HL-60 (cell line): ENCODE measurements around the gene IL10RA.

ENCODE experiments used
- DNase-seq, 2 experiments: peaks; one replicate each; pipeline ENCODE4 v3.0.0-alpha.2; 2010 to 2020; ENCODE audit warnings: low read depth in 1 of 2, low spot score in 1 of 2
- H3K27ac ChIP-seq: fragments of 250-450 bp; sonication (Bioruptor Pico); replicated peaks from 2 replicates; pipeline ENCODE4 v1.5.1; 2020; ENCODE audit warnings: mild to moderate bottlenecking, moderate library complexity
- H3K27me3 ChIP-seq: fragments of 250-450 bp; sonication (Bioruptor Pico); 2 replicates; pipeline ENCODE4 v1.5.1; 2021; ENCODE audit warnings: mild to moderate bottlenecking, moderate library complexity; ENCODE audit not compliant: insufficient read depth, poor library complexity, severe bottlenecking
- H3K4me3 ChIP-seq: replicated peaks from 2 replicates; pipeline ENCODE4 v1.5.1; 2011; ENCODE audit warnings: mild to moderate bottlenecking, control low read depth, low read length; ENCODE audit not compliant: insufficient read depth
- GABPA ChIP-seq: IDR thresholded peaks from 2 replicates; pipeline ENCODE4 v1.6.1; 2012; ENCODE audit warnings: low read depth
- POLR2AphosphoS5 ChIP-seq: IDR thresholded peaks from 2 replicates; pipeline ENCODE4 v1.6.1; 2012; ENCODE audit warnings: low read depth
- REST ChIP-seq: IDR thresholded peaks from 2 replicates; pipeline ENCODE4 v1.6.1; 2012; ENCODE audit warnings: low read depth; ENCODE audit not compliant: insufficient replicate concordance
- SPI1 ChIP-seq: IDR thresholded peaks from 2 replicates; pipeline ENCODE4 v1.6.1; 2012; ENCODE audit warnings: low read depth, mild to moderate bottlenecking, borderline replicate concordance
- TF ChIP-seq, protein P1 (sequence below): IDR thresholded peaks from one replicate; pipeline ENCODE4 v1.5.1; 2011; ENCODE audit warnings: low read length, control low read depth, inconsistent platforms; ENCODE audit not compliant: insufficient read depth

IL10RA gene

GRCh38 chr11:117992136-117992535 is 5.9 kb downstream of the IL10RA start:
- H3K4me3 ChIP-seq: no peak overlapping the region
- H3K27ac ChIP-seq: no peak overlapping the region
- H3K27me3 ChIP-seq: no peaks in the 10 kb centered on the region
- DNase-seq: no peak
- TF ChIP-seq REST (no peak), GABPA (no peak), POLR2AphosphoS5 (no peak), SPI1 (no peak)
- TF ChIP-seq, protein P1, sequence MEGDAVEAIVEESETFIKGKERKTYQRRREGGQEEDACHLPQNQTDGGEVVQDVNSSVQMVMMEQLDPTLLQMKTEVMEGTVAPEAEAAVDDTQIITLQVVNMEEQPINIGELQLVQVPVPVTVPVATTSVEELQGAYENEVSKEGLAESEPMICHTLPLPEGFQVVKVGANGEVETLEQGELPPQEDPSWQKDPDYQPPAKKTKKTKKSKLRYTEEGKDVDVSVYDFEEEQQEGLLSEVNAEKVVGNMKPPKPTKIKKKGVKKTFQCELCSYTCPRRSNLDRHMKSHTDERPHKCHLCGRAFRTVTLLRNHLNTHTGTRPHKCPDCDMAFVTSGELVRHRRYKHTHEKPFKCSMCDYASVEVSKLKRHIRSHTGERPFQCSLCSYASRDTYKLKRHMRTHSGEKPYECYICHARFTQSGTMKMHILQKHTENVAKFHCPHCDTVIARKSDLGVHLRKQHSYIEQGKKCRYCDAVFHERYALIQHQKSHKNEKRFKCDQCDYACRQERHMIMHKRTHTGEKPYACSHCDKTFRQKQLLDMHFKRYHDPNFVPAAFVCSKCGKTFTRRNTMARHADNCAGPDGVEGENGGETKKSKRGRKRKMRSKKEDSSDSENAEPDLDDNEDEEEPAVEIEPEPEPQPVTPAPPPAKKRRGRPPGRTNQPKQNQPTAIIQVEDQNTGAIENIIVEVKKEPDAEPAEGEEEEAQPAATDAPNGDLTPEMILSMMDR: no peak

DNA sequence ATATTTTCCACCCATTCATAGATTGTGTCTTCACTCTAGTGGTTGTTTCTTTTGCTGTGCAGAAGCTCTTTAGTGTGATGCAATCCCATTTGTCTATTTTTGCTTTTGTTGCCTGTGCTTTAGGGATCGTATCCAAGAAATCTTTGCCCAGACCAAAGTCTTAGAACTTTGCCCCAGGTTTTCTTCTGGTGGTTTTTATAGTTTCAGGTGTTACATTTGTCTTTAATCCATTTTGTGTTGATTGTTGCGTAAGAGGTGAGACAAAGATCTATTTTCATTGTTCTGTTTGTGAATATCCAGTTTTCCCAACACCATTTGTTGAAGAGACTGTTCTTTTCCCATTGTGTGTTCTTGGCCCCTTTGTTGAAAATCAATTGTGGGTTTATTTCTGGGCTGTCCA is 6.4 kb downstream of the IL10RA start:
- no peak for DNase-seq
- no peak overlapping the region for H3K4me3 ChIP-seq
- H3K27ac ChIP-seq: no peak overlapping the region
- TF ChIP-seq POLR2AphosphoS5 (no peak), GABPA (no peak), SPI1 (no peak), REST (no peak)
- TF ChIP-seq, protein P1: no peak
- H3K27me3 ChIP-seq: no peaks in the 10 kb centered on the region

- Histone ChIP-seq H3K4me3 (no peak overlapping the region), H3K27me3 (no peaks in the 10 kb centered on the region), H3K27ac (no peak overlapping the region)
- TF ChIP-seq, protein P1: no peak
- TF ChIP-seq GABPA (no peak), SPI1 (no peak), REST (no peak), POLR2AphosphoS5 (no peak)
- DNase-seq: peak in 1 of 2 experiments; percentile 70
Observed at GRCh38 chr11:117993988-117994745, 8.0 kb downstream of the IL10RA start.
